ENCODE results near the gene KLHL36. TPM values are rescaled to one million over a fixed set of nuclear protein-coding genes. Genes with fewer than 3 reads are reported as not detected.

The KLHL36 gene
- total RNA-seq = 56.3 TPM
- long read RNA-seq, full-length matches to known transcripts = 34 of 98 reads
- long read RNA-seq, partial matches to known transcripts = 42 of 98 reads
- long read RNA-seq, other reads (novel, unspliced or antisense) = 22 of 98 reads

DNA sequence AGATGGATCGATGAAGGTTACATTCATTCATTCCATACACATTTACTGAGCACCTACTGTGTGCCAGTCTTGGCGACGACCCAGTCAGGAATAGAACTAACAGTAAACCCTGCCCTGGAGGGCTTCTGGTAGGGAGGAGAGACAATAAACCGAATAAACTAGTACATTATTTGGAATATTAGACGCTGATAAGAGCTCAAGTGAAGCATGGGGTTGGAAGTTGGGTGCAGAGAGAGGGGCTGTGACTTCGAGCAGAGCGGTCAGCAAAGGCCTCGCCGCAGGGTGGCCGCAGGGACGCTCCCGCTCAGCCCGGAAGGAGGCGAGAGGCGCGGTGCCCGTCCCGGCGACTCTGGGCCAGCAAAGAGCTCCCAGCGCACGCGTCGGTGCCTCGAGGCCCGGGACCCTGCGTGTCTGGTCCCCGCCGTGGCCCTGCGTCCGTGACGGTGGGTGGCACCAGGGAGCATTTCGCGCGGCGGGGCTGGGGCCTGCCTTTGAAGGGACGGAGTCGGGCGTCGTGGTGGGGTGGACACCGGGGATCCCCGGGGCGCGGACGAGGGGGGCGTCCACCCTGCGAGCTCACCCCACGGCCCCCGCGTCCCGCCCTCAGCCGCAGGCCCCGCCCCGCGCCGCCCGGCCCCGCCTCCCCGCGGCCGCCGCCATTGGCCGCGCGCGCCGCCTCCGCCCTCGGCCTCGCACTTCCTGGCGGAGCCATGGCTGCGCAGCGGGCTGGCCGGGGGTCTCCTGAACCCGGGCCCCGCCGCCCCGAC is at the start of gene KLHL36:
KLHL36 (plus strand) TSS at position 684 of the 767 bp plus-strand sequence. CDS start 2,357 bp downstream, outside the sequence.
- Histone ChIP-seq H3K27ac (peak within 1 kb of the TSS; percentile 88), H3K27me3 (no peaks in the 10 kb centered on the region), H3K9me3 (no peaks in the 10 kb centered on the region), H3K4me3 (peak within 1 kb of the TSS; percentile 77), H3K36me3 (peaks cover 25% of the 10 kb centered on the region), H3K4me1 (peaks cover 25% of the 10 kb centered on the region)
- intact Hi-C loops (cut with DNase I) = no loop called here
- TF ChIP-seq, protein P1, sequence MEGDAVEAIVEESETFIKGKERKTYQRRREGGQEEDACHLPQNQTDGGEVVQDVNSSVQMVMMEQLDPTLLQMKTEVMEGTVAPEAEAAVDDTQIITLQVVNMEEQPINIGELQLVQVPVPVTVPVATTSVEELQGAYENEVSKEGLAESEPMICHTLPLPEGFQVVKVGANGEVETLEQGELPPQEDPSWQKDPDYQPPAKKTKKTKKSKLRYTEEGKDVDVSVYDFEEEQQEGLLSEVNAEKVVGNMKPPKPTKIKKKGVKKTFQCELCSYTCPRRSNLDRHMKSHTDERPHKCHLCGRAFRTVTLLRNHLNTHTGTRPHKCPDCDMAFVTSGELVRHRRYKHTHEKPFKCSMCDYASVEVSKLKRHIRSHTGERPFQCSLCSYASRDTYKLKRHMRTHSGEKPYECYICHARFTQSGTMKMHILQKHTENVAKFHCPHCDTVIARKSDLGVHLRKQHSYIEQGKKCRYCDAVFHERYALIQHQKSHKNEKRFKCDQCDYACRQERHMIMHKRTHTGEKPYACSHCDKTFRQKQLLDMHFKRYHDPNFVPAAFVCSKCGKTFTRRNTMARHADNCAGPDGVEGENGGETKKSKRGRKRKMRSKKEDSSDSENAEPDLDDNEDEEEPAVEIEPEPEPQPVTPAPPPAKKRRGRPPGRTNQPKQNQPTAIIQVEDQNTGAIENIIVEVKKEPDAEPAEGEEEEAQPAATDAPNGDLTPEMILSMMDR (IDR thresholded peaks at IDR 0.05) = no peak
- DNase-seq = peak; percentile 87
- ATAC-seq = peak; percentile 90

DNA sequence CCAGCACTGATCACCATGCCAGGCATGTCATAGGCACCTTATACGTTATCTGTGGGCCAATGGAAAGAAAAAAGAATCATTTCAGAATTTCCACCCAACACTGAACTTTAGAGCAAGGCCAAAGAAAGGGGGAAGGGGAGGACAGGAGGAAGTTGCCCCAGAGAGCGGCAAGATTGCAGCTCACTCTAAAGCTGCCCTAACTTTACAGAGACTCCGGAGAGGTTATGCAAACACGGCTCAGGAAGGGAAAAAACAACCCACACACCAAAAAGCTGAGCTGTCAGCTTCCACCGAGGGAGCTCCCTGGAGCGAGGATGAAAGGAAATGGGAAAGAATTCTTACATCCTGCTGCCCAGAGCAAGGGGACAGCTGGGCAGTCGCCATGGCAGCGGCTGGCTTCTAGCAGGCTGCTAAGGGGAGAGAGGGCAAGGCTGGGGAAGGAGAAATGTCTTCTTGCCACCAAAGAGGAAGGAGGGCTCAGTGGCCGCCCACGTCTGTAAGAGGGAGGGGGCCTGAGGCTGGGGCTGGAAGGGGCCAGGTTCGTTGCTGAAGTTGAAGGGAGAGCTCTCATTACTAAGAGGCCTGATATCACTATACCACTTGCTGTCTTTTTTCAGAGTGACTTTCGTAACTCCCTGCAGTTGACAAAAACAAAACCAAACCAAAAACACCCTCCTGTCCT is 48.6 kb upstream of the KLHL36 start:
- DNase-seq (peak; percentile 89), ATAC-seq (peak; percentile 72)
- H3K4me3 ChIP-seq = peak overlapping the region; percentile 31
- peak overlapping the region; percentile 89 for H3K27ac ChIP-seq
- intact Hi-C loops (cut with DNase I) = no loop called here
- H3K36me3 ChIP-seq = no peaks in the 10 kb centered on the region
- TF ChIP-seq, protein P1 (IDR thresholded peaks at IDR 0.05) = no peak
- no peaks in the 10 kb centered on the region for H3K27me3 ChIP-seq
- no peaks in the 10 kb centered on the region for H3K9me3 ChIP-seq
- H3K4me1 ChIP-seq = peaks cover 54% of the 10 kb centered on the region

DNA sequence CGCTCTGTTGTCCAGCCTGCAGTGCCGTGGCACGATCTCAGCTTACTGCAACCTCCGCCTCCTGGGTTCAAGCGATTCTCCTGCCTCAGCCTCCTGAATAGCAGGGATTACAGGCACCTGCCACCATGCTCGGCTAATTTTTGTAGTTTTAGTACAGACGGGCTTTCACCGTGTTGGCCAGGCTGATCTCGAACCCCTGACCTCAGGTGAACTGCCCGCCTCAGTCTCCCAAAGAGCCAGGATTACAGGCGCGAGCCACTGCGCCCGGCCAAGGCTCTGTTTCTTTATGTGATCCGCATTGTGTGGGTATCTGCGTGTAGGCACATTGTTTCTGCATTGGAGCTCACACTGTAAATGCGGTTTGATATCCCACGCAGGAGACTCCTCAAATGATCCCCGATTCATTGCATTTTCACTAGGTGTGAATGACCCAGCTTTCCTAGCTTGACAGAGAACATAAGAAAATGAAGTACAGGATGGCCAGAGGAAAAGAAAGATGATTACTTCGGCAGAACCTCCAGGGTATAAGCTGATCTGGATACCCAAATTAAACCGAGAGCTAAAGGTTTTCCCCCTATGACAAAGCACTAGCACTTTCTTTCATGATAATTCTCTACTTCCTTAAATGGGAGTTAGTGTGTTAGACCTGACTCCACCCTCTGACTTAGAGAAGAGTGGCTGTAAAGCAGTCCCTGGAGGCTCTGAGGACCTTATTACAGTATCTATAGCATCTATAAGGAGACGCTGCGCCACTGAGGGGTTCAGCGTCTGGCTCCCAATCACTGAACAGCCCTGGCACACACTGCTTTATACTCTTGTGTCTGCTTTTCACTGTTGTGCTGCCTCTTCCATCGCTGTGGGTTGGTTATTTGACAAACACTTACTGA is 47.7 kb upstream of the KLHL36 start:
- Histone ChIP-seq H3K9me3 (no peaks in the 10 kb centered on the region), H3K36me3 (no peaks in the 10 kb centered on the region), H3K4me3 (peak overlapping the region; percentile 31), H3K27ac (peak overlapping the region; percentile 89), H3K27me3 (no peaks in the 10 kb centered on the region), H3K4me1 (peaks cover 51% of the 10 kb centered on the region)
- DNase-seq (no peak), ATAC-seq (peak; percentile 33)
- TF ChIP-seq, protein P1 (IDR thresholded peaks at IDR 0.05) = no peak
- intact Hi-C loops (cut with DNase I) = no loop called here

DNA sequence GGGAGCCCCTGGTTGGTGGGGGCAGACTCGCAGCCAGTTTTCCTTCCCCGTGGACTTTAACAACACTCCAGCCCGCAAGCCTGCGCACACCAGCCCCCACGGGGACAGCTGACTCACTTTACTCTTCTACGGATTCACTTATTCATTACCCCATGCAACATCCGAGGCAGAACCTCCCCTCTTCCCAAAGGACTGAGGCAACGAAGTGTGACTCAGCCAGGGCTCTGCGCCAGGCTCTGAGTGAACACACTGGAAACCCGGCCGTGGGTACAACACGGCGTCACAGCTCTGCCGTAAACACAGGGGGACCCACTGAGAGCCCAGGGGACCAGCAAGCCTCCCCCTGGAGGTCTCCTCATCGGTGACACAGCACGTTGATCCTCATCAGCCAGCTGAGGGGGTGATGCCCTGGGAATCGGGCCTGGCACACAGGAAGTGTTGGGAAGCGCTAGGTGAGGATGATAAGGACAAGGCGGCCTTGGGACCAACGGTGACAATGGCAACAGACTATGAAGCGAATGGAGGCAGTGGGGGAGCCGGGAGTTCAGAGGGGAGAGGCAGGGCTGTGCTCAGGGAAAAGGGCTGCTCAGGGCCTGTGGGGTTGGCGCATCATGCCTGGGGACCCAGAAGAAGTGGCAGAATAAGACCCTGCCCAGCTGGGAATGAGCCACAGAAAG is 45.0 kb upstream of the KLHL36 start:
- peak; percentile 85 for DNase-seq
- Histone ChIP-seq H3K4me1 (peaks cover 35% of the 10 kb centered on the region), H3K27me3 (no peaks in the 10 kb centered on the region), H3K9me3 (no peaks in the 10 kb centered on the region), H3K36me3 (no peaks in the 10 kb centered on the region), H3K4me3 (no peak overlapping the region), H3K27ac (peak overlapping the region; percentile 71)
- TF ChIP-seq, protein P1 (IDR thresholded peaks at IDR 0.05) = no peak
- intact Hi-C loops (cut with DNase I) = no loop called here
- ATAC-seq = peak; percentile 58

DNA sequence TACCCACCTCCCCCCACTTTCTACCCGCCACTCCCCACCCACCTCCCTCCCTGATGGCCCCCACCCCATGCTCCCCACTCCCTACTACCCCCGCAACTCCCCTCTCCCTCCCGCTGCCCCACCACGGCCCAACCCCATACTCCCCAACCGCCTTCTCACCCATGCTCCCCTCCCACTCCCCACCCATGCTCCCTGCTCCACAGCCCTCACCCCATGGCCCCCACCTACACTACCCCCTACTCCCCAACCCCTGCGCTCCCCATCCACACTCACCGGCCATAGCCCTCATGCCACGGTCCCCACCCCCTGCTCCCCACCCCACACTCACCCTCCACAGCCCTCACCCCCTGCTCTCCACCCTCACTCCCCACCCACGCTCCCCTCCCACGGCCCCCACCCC is 44.4 kb upstream of the KLHL36 start:
- intact Hi-C loops (cut with DNase I) = no loop called here
- Histone ChIP-seq H3K27me3 (no peaks in the 10 kb centered on the region), H3K36me3 (no peaks in the 10 kb centered on the region), H3K9me3 (no peaks in the 10 kb centered on the region), H3K27ac (peak overlapping the region; percentile 71), H3K4me3 (no peak overlapping the region), H3K4me1 (peaks cover 32% of the 10 kb centered on the region)
- no peak for ATAC-seq
- DNase-seq = no peak
- TF ChIP-seq, protein P1 (IDR thresholded peaks at IDR 0.05) = no peak
